Heart right ventricle (tissue), 16 donors: Measurements from ENCODE around the gene RPIA. TPM values are rescaled to one million over a fixed set of nuclear protein-coding genes. Genes with fewer than 3 reads are reported as not detected.
"Not testable (repeated sequence)": the region's sequence is repeated elsewhere in the genome, so short reads cannot be mapped to it uniquely, and the experiment has no call there.

Experiments
- ATAC-seq, 8 donors: fragments of 200-7000 bp; cut with Tn5 transposase; one replicate each; pipeline ENCODE4 v1.9.1; 2020; ENCODE audit warnings: mild to moderate bottlenecking in 8 of 8, moderate library complexity in 8 of 8, moderate number of reproducible peaks in 1 of 8
- DNase-seq, 2 donors: peaks; one replicate each; pipeline ENCODE4 v3.0.0-alpha.2; 2020
- H3K27ac ChIP-seq, 10 donors: fragments of 200-600 bp; sonication (generic) in 2 of 10; one replicate each; pipeline versions ENCODE4 v1.5.0 to v1.8.0; 2020 to 2022; ENCODE audit warnings: mild to moderate bottlenecking in 3 of 10
- H3K27me3 ChIP-seq, 7 donors: fragments of 200-600 bp; one replicate each; pipeline ENCODE4 v1.8.0; 2021 to 2022; ENCODE audit warnings: mild to moderate bottlenecking in 2 of 7
- H3K36me3 ChIP-seq, 9 donors: fragments of 200-600 bp; sonication (generic) in 1 of 9; one replicate each; pipeline versions ENCODE4 v1.5.0 to v1.8.0; 2020 to 2022; ENCODE audit warnings: mild to moderate bottlenecking in 2 of 9
- H3K4me1 ChIP-seq, 9 donors: fragments of 200-600 bp; sonication (generic) in 1 of 9; one replicate each; pipeline versions ENCODE4 v1.5.0 to v1.8.0; 2020 to 2022; ENCODE audit warnings: mild to moderate bottlenecking in 4 of 9
- H3K4me3 ChIP-seq, 10 donors: fragments of 200-600 bp; sonication (generic) in 2 of 10; one replicate each; pipeline versions ENCODE4 v1.5.0 to v1.8.0; 2020 to 2022; ENCODE audit warnings: mild to moderate bottlenecking in 7 of 10, moderate library complexity in 2 of 10
- H3K9me3 ChIP-seq, 11 donors: fragments of 200-600 bp in 10 of 11; sonication (generic) in 2 of 11; one replicate each; pipeline versions ENCODE4 v1.5.0 to v1.8.0; 2013 to 2022; ENCODE audit warnings: mild to moderate bottlenecking in 2 of 11, control low read depth in 1 of 11, moderate library complexity in 1 of 11
- WGBS, 2 donors: extraction: QIAGEN DNeasy Blood & Tissue Kit; methylation state at CpG; one replicate each; pipeline ENCODE4 v1.1.7; 2013; ENCODE audit warnings: inconsistent platforms in 1 of 2; 5-methylcytosine and 5-hydroxymethylcytosine counted together
- intact Hi-C, 10 donors: fragments of 100-400 bp; cut with DNase I; formaldehyde crosslinking; loops; one replicate each; pipeline versions ENCODE4 v1.11.1 to v1.14.2; 2022
- long read RNA-seq, 3 donors: library from polyadenylated mRNA; unstranded; transcript quantifications; one replicate each; pipeline ENCODE4 v2.0.0, GENCODE V29; 2020 to 2021
- polyA plus RNA-seq, 2 donors: library from polyadenylated mRNA; stranded (reverse); fragments of 200-250 nt; gene quantifications; one replicate each; pipeline ENCODE4 v1.2.3, GENCODE V29; 2013
- total RNA-seq, 10 donors: library from RNA; stranded (reverse); fragmentation: NEBNext Ultra II Directional in 3 of 10; extraction: Animal tissue kit (Norgen Biotek cat#: 25700) in 3 of 10; gene quantifications; one replicate each; pipeline versions ENCODE4 v1.2.1 to v1.2.4, GENCODE V29; 2021 to 2023
- TF ChIP-seq, protein P1 (sequence below), 9 donors: fragments of 200-600 bp; sonication (generic) in 2 of 9; IDR thresholded peaks; one replicate each; pipeline versions ENCODE4 v1.5.0 to v1.8.0; 2021 to 2022; ENCODE audit warnings: antibody characterized with exemption in 9 of 9, mild to moderate bottlenecking in 5 of 9, moderate library complexity in 1 of 9
- donor health status: Arrhythmogenic right ventricular cardiomyopathy.
- donor health status: ischemic (EF 13 %, LVEDD 7.1; RV severe dilation, severe dysfunction).
- donor health status: healthy with polysubstance abuse.
- donor health status: DM: no; HTN: yes; CAD: no.
- donor health status: DM: no; HTN: no; CAD: no.
- donor health status: ischemic (EF 25% LVEDD 6.9; RV normal size, moderate dysfunction).
- donor health status: ischemic (EF 25% LVEDD 5.7; RV mildly dilated, moderate dysfunction).
- donor health status: healthy.
- donor health status: DM: yes; HTN: yes; CAD: no.
- donor health status: Ischemic cardiomyopathy.
- donor health status: ischemic (EF 35%, LVEDD 5.7; RV mildly dilated, moderate dysfunction).
- donor health status: nonischemic (EF 11% LVEDD 7.7; RV severe dilation, severe dysfunction).
- donor health status: DM: yes; HTN: yes; CAD: no.
- donor health status: PGD.
- donor health status: ischemic (EF 29% LVEDD 5.4; RV normal size, mild dysfunction).
- donor health status: nonischemic (EF 23%, LVEDD 6.1; RV moderate dilation, normal function).

The RPIA gene
- 10 to 100 TPM in 9 of 10 donors, 1 to 10 TPM in 1; 9.1 to 18.7 (median 13.5) TPM for total RNA-seq
- 10 to 100 TPM; 11.3 to 15.1 TPM for polyA plus RNA-seq
- long read RNA-seq, donor 1, transcript RPIA-201 (9 exons, 1,848 nt) = major isoform, 15 of 19 reads
- long read RNA-seq, donor 1, partial matches to known transcripts = 0 of 19 reads
- long read RNA-seq, donor 1, other reads (novel, unspliced or antisense) = 4 of 19 reads
- long read RNA-seq, donor 2, transcript RPIA-201 (9 exons, 1,848 nt) = major isoform, 12 of 15 reads
- long read RNA-seq, donor 2, partial matches to known transcripts = 0 of 15 reads
- long read RNA-seq, donor 2, other reads (novel, unspliced or antisense) = 3 of 15 reads
- long read RNA-seq, donor 3, transcript RPIA-201 (9 exons, 1,848 nt) = major isoform, 49 of 55 reads
- long read RNA-seq, donor 3, partial matches to known transcripts = 0 of 55 reads
- long read RNA-seq, donor 3, other reads (novel, unspliced or antisense) = 6 of 55 reads

DNA sequence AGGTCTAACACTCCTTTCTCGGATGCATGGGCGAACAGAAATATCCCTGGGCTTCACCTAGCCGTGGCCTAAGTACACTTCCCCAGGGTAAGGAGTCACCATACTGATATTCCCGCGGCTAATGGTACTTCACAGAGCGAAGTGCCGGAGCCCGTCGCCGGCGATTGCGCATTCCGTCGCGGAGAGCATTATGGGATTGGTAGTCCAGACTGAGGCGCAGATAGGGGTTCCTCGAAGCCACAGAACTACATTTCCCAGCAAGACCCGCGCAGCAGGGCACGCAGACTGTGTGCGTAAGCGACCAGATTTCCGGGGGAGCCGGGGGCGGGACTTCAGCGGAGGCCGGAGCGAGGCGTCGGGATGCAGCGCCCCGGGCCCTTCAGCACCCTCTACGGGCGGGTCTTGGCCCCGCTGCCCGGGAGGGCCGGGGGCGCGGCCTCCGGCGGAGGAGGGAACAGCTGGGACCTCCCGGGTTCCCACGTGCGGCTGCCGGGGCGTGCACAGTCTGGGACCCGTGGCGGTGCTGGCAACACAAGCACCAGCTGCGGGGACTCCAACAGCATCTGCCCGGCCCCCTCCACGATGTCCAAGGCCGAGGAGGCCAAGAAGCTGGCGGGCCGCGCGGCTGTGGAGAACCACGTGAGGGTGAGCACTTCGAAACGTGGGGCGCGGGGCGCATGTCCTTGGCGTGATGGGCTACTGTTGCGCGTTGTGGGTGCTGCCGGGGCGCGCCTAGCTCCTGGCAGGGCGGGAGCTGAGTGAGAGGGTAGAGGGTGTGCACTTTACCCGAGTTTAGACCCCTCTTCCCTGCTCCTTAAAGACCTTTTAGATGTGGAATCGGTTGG, at the start of gene RPIA:
Gene RPIA, plus strand, starts transcription at position 335 of the 845 bp plus-strand sequence. Its CDS starts 26 bp downstream, at position 361.
- no peaks in the 10 kb centered on the region for H3K9me3 ChIP-seq
- ATAC-seq (peak; percentile 99 to 100 (median 99)), DNase-seq (peak; percentile 98 to 100)
- H3K27ac ChIP-seq = peak within 1 kb of the TSS in 9 of 10 donors; percentile 63 to 92 (median 81)
- no peaks in the 10 kb centered on the region for H3K36me3 ChIP-seq
- peak within 1 kb of the TSS; percentile 57 to 94 (median 80) for H3K4me3 ChIP-seq
- intact Hi-C loops = loop anchor here in 3 of 10 donors (1.0 to 5.0 kb wide), 3 partner anchors 46 to 64 kb away; partner anchors contain the start of gene EIF2AK3 (in 2 of the 3)
- H3K4me1 ChIP-seq = peaks cover 0 to 45% (median 30%) of the 10 kb centered on the region in 9 donors
- 0 to 1% methylated on average over 66 to 71 of the region's 71 CpGs for WGBS, 2 donors
- no peaks in the 10 kb centered on the region for H3K27me3 ChIP-seq
- TF ChIP-seq, protein P1, sequence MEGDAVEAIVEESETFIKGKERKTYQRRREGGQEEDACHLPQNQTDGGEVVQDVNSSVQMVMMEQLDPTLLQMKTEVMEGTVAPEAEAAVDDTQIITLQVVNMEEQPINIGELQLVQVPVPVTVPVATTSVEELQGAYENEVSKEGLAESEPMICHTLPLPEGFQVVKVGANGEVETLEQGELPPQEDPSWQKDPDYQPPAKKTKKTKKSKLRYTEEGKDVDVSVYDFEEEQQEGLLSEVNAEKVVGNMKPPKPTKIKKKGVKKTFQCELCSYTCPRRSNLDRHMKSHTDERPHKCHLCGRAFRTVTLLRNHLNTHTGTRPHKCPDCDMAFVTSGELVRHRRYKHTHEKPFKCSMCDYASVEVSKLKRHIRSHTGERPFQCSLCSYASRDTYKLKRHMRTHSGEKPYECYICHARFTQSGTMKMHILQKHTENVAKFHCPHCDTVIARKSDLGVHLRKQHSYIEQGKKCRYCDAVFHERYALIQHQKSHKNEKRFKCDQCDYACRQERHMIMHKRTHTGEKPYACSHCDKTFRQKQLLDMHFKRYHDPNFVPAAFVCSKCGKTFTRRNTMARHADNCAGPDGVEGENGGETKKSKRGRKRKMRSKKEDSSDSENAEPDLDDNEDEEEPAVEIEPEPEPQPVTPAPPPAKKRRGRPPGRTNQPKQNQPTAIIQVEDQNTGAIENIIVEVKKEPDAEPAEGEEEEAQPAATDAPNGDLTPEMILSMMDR (IDR thresholded peaks at IDR 0.05) = peak; percentile 54 to 89 (median 82)

GRCh38 chr2:88642278-88642677, 49.2 kb upstream of the RPIA start:
- WGBS, 2 donors = 69 to 75% methylated on average over 3 of the region's 3 CpGs
- no peaks in the 10 kb centered on the region for H3K4me1 ChIP-seq
- no peak for ATAC-seq
- TF ChIP-seq, protein P1 (IDR thresholded peaks at IDR 0.05) = no peak
- no peak overlapping the region for H3K4me3 ChIP-seq
- no peak overlapping the region for H3K27ac ChIP-seq
- no peaks in the 10 kb centered on the region for H3K36me3 ChIP-seq
- intact Hi-C loops = loop anchor here in 1 of 10 donors (10.0 kb wide), 1 partner anchor 187 kb away; the partner anchor contains the start of gene FOXI3
- peaks cover 0 to 9% (median 0%) of the 10 kb centered on the region in 11 donors for H3K9me3 ChIP-seq
- no peaks in the 10 kb centered on the region for H3K27me3 ChIP-seq
- no peak for DNase-seq

GRCh38 chr2:88645291-88645882, 46.1 kb upstream of the RPIA start:
- H3K27ac ChIP-seq, H3K27me3 ChIP-seq, DNase-seq, H3K9me3 ChIP-seq, H3K4me3 ChIP-seq, H3K4me1 ChIP-seq, ATAC-seq, H3K36me3 ChIP-seq: not testable (repeated sequence)
- intact Hi-C loops = loop anchor here in 1 of 10 donors (10.0 kb wide), 1 partner anchor 191 kb away; the partner anchor contains the start of gene FOXI3
- WGBS, 2 donors = 66 to 83% methylated on average over 2 of the region's 2 CpGs

DNA sequence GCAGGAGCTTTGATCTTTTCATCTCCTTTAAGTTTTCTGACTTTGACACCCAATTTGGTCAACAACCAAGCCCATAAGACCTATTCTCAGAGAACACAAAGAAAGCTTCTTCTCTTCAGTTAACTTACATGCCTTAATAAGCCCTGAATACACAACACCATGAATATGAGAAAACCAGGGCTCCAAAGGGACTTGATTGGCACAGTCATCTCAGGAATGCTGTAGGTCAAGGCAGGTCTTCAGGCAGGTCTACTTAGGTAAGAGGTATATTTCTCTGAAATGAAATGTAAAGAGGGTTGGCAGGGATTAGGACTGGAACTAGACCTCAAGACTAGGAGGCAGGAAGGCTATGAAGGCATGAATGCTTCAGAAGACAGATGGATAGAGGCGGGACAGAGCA, 39.8 kb upstream of the RPIA start:
- TF ChIP-seq, protein P1 (IDR thresholded peaks at IDR 0.05) = no peak
- Histone ChIP-seq H3K9me3 (no peaks in the 10 kb centered on the region), H3K27ac (no peak overlapping the region), H3K4me1 (peaks cover 0 to under 1% (median 0%) of the 10 kb centered on the region in 9 donors), H3K36me3 (no peaks in the 10 kb centered on the region), H3K4me3 (no peak overlapping the region), H3K27me3 (no peaks in the 10 kb centered on the region)
- ATAC-seq (no peak), DNase-seq (no peak)
- 87 to 97% methylated on average over 1 of the region's 1 CpG for WGBS, 2 donors
- intact Hi-C loops = no loop called here
